K562 (cell line): ENCODE results near the gene CEP85L. TPM values are rescaled to one million over a fixed set of nuclear protein-coding genes. Genes with fewer than 3 reads are reported as not detected.

ENCODE experiments used
- ARID3A ChIP-seq: IDR thresholded peaks from 2 replicates; pipeline ENCODE4 v1.6.1; 2012; ENCODE audit warnings: low read depth, low read length, improper control_type of control experiment, borderline replicate concordance
- ARID3B ChIP-seq: fragments of 250-450 bp; sonication (Bioruptor Pico); IDR thresholded peaks from 2 replicates; pipeline ENCODE4 v1.4.0; 2020; ENCODE audit warnings: borderline replicate concordance
- ATF7 ChIP-seq: fragments of 450-650 bp; IDR thresholded peaks from 2 replicates; pipeline ENCODE4 v1.7.1; 2014; ENCODE audit warnings: mild to moderate bottlenecking, moderate library complexity
- CBX1 ChIP-seq: sonication (generic); IDR thresholded peaks from 2 replicates; pipeline ENCODE4 v1.6.1; 2016; ENCODE audit warnings: antibody characterized with exemption, low read depth, mild to moderate bottlenecking
- CBX5 ChIP-seq: IDR thresholded peaks from 2 replicates; pipeline ENCODE4 v1.6.1; 2014; ENCODE audit warnings: low read depth, borderline replicate concordance
- EP300 ChIP-seq: IDR thresholded peaks from 2 replicates; pipeline ENCODE4 v1.6.1; 2012; ENCODE audit warnings: low read length, improper control_type of control experiment
- EP400 ChIP-seq: fragments of 450-650 bp; IDR thresholded peaks from 2 replicates; pipeline ENCODE4 v1.6.1; 2017; ENCODE audit warnings: antibody characterized with exemption, mild to moderate bottlenecking, moderate library complexity
- MYNN ChIP-seq, 2 experiments: sonication (generic); formaldehyde crosslinking in 1 of 2; IDR thresholded peaks; 2 replicates each; pipeline versions ENCODE4 v1.5.0 to v1.6.1; 2016 to 2020; ENCODE audit warnings: antibody characterized with exemption in 1 of 2, missing genetic modification reagents in 1 of 2
- NFXL1 ChIP-seq: fragments of 450-650 bp; formaldehyde crosslinking; IDR thresholded peaks from 2 replicates; pipeline ENCODE4 v1.4.0; 2021; ENCODE audit warnings: mild to moderate bottlenecking
- NR2C2 ChIP-seq, 2 experiments: fragments of 200-800 bp in 1 of 2; sonication (Bioruptor generic) in 1 of 2; sonication (generic) in 1 of 2; formaldehyde crosslinking in 1 of 2; IDR thresholded peaks; 2 replicates each; pipeline versions ENCODE4 v1.6.1 to v1.8.0; 2016 to 2022; ENCODE audit warnings: mild to moderate bottlenecking in 1 of 2, missing compliant biosample characterization in 1 of 2, missing genetic modification characterization in 1 of 2, missing genetic modification reagents in 1 of 2
- PHF20 ChIP-seq: fragments of 450-650 bp; IDR thresholded peaks from 2 replicates; pipeline ENCODE4 v1.6.1; 2018; ENCODE audit not compliant: partially characterized antibody
- PHF8 ChIP-seq: fragments of 200-600 bp; sonication (generic); IDR thresholded peaks from 2 replicates; pipeline ENCODE4 v1.6.1; 2012; ENCODE audit warnings: mixed run types, mild to moderate bottlenecking, inconsistent platforms, low read length, moderate library complexity, borderline replicate concordance
- SMAD2 ChIP-seq: fragments of 150-350 bp; IDR thresholded peaks from 2 replicates; pipeline ENCODE4 v1.6.1; 2014; ENCODE audit warnings: low read depth, mild to moderate bottlenecking, low read length
- SMARCC2 ChIP-seq: fragments of 450-650 bp; IDR thresholded peaks from 2 replicates; pipeline ENCODE4 v1.6.1; 2017; ENCODE audit warnings: antibody characterized with exemption, moderate library complexity, mild to moderate bottlenecking, low read depth
- SP1 ChIP-seq: sonication (generic); formaldehyde crosslinking; IDR thresholded peaks from 2 replicates; pipeline ENCODE4 v1.8.1; 2022; ENCODE audit warnings: mild to moderate bottlenecking, missing genetic modification reagents
- TFAP4 ChIP-seq: sonication (generic); formaldehyde crosslinking; IDR thresholded peaks from 2 replicates; pipeline ENCODE4 v1.8.0; 2022; ENCODE audit warnings: missing genetic modification reagents, mild to moderate bottlenecking, moderate library complexity, borderline replicate concordance
- ZNF217 ChIP-seq: sonication (generic); formaldehyde crosslinking; IDR thresholded peaks from 2 replicates; pipeline ENCODE4 v1.8.0; 2022; ENCODE audit warnings: mild to moderate bottlenecking, missing genetic modification reagents
- ZNF592 ChIP-seq: fragments of 450-650 bp; IDR thresholded peaks from 2 replicates; pipeline ENCODE4 v1.6.1; 2017; ENCODE audit warnings: antibody characterized with exemption, mild to moderate bottlenecking
- ZNF764 ChIP-seq: fragments of 250-450 bp; sonication (Bioruptor Pico); IDR thresholded peaks from 2 replicates; pipeline ENCODE4 v1.4.0; 2020; ENCODE audit warnings: low read depth, mild to moderate bottlenecking, moderate library complexity
- polyA plus RNA-seq, 8 experiments: library from polyadenylated mRNA; depleted of rRNA in 4 of 8; stranded (reverse) in 5 of 8; unstranded in 3 of 8; fragments of >200 nt; fragmentation: Nextera tagmentation in 2 of 8; fragmentation: Illumina TruSeq in 1 of 8; extraction: Ambion mirVana in 2 of 8; extraction: Trizol in 1 of 8; gene quantifications; 2 replicates each; pipeline versions ENCODE4 v1.2.1 to v1.2.3, GENCODE V29; 2011 to 2014; ENCODE audit warnings: inconsistent platforms in 1 of 8, missing spikeins in 1 of 8
- total RNA-seq, 7 experiments: library from RNA; depleted of rRNA in 6 of 7; stranded (reverse); fragments of >200 nt in 6 of 7; fragmentation: Illumina TruSeq in 2 of 7; extraction: Trizol in 2 of 7; gene quantifications; 2 replicates each; pipeline versions ENCODE4 v1.2.1 to v1.2.3, GENCODE V29; 2011 to 2021; ENCODE audit warnings: low replicate concordance in 1 of 7

CEP85L gene
- total and polyA plus RNA-seq, 9 of the 15 experiments (the other 6 are each of a cell fraction or from before 2014, with no cell fraction given) = 4.5 to 15.8 (median 8.3) TPM

GRCh38 chr6:118651282-118652050, at the start of gene CEP85L (continued):
- TF ChIP-seq NR2C2 (CRISPR knock-in tag; IDR thresholded peaks at IDR 0.05) (no peak; the same call in 1 of the 2 replicates), NR2C2 (tag; IDR thresholded peaks at IDR 0.05) (no peak; the same call in 1 of the 2 replicates), PHF8 (peak; percentile 73; the same call in 1 of the 2 replicates), CBX1 (no peak), ZNF592 (0 out of 2 replicates have a peak, but pooled peaks have one; percentile 17), PHF20 (peak; percentile 25), ARID3B (CRISPR knock-in tag) (no peak; the same call in 1 of the 2 replicates), ZNF217 (CRISPR knock-in tag) (no peak), ARID3A (no peak), EP400 (peak; percentile 32; the same call in 1 of the 2 replicates), ZNF764 (CRISPR knock-in tag) (no peak), SP1 (CRISPR knock-in tag) (peak; percentile 54), ATF7 (peak; percentile 23; the same call in 1 of the 2 replicates), TFAP4 (peak; percentile 74), SMAD2 (no peak), SMARCC2 (no peak), MYNN (IDR thresholded peaks at IDR 0.05) (no peak), MYNN (CRISPR knock-in tag; IDR thresholded peaks at IDR 0.05) (no peak), NFXL1 (no peak), EP300 (no peak), CBX5 (no peak)
